Adipose tissue (tissue), 3 donors: ENCODE measurements around the gene SMG6. TPM values are rescaled to one million over a fixed set of nuclear protein-coding genes. Genes with fewer than 3 reads are reported as not detected.

ENCODE experiments used
- H3K27ac ChIP-seq: one replicate; pipeline ENCODE4 v1.5.1; 2013; ENCODE audit warnings: low read depth, low read length
- WGBS, 3 donors: extraction: QIAGEN DNeasy Blood & Tissue Kit; methylation state at CpG; one replicate each; pipeline ENCODE4 v1.1.7; 2013; 5-methylcytosine and 5-hydroxymethylcytosine counted together
- polyA plus RNA-seq, 3 donors: library from polyadenylated mRNA; stranded (reverse); fragments of 200-250 nt; gene quantifications; one replicate each; pipeline ENCODE4 v1.2.3, GENCODE V29; 2013
- donor health status: healthy with polysubstance abuse.
- donor health status: Bipolar disorder and iron deficiency.
- donor health status: healthy.

Gene SMG6
- polyA plus RNA-seq, 3 donors, result 8.8 to 28.3 (median 18.7) TPM

DNA sequence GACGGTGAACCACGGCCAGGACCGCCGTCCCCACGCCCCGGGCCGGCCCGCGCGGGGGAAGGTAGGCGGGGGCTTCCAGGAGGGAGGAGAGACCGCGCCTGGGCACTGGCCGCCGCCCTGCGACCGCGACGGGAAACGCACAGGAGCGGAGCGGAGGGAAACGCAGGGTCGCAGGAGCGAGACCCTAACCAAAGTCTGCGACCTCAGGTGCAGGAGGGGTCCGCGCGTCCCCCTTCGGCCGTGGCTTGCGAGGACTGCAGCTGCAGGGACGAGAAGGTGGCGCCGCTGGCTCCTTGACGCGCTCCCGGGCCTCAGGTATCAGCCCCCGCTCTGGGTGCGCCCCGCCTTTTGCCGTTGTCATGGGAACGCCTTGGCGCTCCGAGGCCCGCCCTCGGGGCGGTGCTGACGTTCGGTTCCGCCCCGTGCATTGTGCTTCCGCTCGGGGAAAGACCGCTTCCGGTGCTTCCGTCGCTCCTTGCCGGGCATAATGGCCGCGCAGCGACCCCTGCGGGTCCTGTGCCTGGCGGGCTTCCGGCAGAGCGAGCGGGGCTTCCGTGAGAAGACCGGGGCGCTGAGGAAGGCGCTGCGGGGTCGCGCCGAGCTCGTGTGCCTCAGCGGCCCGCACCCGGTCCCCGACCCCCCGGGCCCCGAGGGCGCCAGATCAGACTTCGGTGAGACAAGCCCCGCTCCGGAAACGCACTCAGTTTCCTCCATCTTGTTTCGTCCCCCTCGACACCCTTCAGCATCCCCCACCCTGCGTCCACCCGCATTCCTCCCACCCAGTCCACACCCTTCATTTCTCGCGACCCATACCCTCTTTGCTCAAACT lies 261.8 kb downstream of the SMG6 start, which contains the start of gene OVCA2:
OVCA2 (plus strand) TSS at position 462 of the 829 bp plus-strand sequence; CDS start at position 488, 26 bp downstream.
- WGBS, 3 donors, result 0 to 4% (median 0%) methylated on average over 79 to 92 of the region's 93 CpGs
- H3K27ac ChIP-seq, result peak within 1 kb of the TSS; percentile 38

DNA sequence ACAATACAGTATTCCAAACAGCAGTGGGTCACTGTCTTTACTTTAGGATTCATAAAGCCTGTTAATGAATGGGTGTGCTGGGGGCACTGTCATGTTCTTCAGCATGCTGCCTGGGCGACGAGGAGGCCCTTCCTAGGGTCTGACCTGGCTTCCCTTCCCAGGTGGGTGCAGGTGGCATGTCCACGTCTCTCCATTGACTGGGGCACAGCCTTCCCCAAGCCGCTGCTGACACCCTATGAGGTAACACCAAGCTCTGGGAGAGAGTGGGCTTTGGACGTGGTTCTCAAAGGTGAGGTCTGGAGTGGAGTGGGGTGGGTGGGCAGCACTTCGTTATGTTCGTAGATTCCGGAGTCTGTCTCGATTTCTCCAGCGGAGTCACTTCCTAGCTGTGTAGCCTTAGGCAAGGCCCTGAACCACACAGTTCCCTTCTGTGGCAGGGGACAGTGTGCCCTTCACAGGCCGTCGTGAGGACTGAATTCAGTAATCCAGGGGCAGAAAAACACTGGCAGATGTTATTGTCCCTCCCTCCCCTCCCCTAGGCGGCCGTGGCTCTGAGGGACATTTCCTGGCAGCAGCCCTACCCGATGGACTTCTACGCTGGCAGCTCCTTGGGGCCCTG lies 262.5 kb downstream of the SMG6 start:
- 41 to 54% (median 52%) methylated on average over 13 to 16 of the region's 16 CpGs for WGBS, 3 donors
- H3K27ac ChIP-seq, result peak overlapping the region; percentile 38

DNA sequence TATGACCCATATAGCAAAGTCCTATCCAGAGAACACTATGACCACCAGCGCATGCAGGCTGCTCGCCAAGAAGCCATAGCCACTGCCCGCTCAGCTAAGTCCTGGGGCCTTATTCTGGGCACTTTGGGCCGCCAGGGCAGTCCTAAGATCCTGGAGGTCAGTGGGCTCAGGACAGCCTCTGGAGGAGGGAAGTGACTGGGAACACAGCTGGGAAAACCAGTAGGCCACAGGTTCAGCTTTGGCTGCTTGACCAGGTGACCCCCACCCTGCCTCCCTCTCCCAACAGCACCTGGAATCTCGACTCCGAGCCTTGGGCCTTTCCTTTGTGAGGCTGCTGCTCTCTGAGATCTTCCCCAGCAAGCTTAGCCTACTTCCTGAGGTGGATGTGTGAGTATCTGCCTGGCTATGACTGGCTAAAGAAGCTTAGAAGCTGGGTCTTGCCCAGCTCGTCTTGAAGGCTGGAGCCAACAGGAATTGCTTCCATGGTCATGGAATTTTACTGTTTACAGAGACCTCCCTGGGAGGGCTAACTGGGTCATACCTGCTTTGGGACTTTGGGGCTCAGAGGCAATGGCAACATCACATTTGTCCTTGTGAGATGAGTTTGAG lies 263.3 kb downstream of the SMG6 start:
- H3K27ac ChIP-seq, result no peak overlapping the region
- WGBS, 3 donors, result 84 to 95% (median 85%) methylated on average over 7 of the region's 7 CpGs

DNA sequence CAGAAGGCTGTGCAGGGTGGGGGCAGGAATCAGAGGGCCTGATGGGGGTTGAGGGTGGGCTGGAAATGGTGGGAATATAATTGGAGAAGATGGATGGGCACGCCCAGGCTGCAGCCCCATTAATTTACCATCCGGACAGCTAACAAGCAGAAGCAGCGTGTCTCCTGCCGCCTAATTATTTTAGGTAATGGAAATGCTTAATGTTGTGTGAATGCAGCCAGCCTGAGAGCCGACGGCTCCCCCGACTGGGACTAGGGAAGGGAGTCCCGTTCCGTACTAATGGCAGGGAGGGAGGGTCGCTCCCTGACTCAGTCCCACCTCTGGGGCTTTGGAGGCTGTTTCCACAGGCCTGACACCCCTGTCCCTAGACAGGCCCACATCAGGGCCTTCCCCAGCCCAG lies 266.4 kb downstream of the SMG6 start:
- no peak overlapping the region for H3K27ac ChIP-seq
- 90 to 94% (median 91%) methylated on average over 10 of the region's 10 CpGs for WGBS, 3 donors

DNA sequence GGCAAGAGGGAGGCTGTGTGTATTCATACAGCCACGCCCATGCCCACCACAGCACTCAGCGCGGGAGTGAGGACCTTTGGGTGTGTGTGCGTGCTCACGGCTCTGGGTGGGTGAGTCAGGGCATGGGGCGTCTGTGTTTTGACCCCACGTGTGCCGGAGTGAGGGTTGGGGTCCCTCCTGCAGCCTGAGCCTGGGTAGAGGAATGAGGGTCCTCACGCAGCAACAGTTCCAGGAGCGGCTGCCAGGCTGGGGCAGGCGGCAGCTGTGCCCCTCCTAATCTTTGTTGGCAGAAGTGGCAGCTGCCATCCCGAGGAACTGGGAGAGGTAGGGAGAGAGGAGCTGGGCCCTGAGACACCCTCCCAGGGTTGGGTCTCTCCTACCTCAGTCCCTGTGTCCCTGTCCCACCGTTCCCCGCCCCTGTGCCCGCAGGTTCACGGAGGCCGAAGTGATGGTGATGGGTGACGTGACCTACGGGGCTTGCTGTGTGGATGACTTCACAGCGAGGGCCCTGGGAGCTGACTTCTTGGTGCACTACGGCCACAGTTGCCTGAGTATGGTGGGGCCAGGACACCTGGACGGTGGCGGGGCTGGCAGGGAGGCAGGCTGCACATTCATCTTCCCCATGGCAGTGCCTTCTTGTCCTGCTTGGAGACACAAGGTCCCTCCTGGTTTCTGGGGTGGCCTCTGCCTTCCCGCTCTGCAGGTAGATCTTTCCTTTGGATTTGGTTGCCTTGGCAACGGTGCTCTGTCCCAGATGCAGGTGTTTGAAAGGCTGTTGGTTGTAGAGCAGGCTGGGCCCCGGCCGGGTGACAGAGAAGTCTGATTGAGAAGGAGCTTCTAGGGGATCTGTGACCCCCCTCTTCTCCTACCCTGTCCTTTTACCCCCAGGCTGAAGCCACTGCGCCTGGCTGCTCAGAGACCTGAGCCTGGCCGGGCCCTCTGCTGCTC lies 267.8 kb downstream of the SMG6 start:
- no peak overlapping the region for H3K27ac ChIP-seq
- WGBS, 3 donors, result 88 to 91% (median 91%) methylated on average over 29 of the region's 29 CpGs

DNA sequence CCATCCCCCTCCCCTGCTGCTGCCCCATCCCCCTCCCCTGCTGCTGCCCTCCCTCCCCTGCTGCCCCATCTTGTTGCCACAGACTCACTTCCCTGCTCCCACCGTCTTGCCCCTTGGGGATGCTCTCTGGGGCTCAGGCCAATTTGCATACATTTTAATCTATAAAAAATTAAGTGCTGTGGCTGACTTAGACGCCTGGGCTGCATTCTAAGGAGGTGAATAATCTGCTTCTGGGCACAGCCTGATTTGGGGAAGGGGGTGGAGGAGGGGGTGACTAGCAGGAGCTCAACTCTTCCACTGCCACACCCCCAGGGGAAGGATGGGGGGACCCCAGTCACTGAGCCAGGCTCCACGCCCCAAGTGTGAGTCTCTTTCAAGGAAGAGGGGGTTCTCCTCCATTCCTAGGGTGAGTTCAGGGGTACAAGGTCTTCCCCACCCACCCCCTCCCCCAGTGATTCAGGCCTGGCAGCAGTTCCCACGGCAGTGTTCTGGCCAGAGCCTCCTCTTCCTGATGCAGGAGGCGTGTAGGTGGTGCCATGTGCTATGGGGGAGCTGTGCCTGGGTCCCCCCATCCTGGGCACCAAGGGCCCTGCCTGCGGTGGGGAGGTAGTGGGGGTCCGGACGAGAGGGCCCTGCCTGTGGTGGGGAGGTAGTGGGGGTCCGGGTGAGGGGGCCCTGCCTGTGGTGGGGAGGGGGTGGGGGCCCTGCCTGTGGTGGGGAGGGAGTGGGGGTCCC lies 268.6 kb downstream of the SMG6 start:
- WGBS, 3 donors, result 59 to 72% (median 71%) methylated on average over 6 to 8 of the region's 9 CpGs
- no peak overlapping the region for H3K27ac ChIP-seq

DNA sequence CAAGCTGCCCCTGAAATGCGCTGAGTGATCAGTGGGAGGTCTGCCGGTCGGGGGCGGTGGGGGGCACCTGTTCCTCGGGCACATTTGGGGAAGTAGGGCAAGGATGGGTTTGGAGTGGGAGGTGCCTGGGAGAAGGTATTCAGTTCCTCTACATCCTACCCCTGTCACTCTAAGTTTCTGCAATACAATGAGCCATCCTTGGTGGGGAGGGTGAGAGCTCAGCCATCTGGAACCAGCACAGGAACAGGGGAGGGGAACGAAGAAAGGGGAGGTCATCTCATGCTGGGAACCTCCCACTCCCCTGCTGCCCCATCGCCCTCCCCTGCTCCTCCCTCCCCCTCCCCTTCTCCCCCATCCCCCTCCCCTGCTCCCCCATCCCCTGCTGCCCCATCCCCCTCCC lies 269.4 kb downstream of the SMG6 start:
- H3K27ac ChIP-seq, result peak overlapping the region; percentile 13
- 68 to 75% (median 74%) methylated on average over 6 to 7 of the region's 7 CpGs for WGBS, 3 donors

DNA sequence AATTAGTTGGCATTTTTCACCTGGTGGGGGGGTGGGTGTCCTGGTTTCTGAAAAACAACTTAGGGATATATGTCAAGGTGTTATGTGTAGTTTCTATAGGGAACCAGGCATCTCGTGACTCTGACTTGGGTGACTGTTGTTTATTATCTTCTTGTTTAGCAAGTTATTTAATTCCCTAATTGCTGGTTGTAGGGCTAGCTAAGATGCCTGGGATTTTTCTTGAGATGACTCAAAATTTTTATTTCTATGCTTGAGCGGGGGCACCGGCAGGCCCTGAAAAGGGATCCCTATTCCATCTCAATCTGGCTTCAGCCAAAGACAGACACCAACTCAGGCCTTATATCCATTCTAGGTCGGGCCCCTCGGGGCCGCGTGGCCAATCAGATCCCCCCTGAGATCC lies 270.4 kb downstream of the SMG6 start:
- WGBS, 3 donors, result 93 to 95% (median 93%) methylated on average over 7 of the region's 7 CpGs
- no peak overlapping the region for H3K27ac ChIP-seq

DNA sequence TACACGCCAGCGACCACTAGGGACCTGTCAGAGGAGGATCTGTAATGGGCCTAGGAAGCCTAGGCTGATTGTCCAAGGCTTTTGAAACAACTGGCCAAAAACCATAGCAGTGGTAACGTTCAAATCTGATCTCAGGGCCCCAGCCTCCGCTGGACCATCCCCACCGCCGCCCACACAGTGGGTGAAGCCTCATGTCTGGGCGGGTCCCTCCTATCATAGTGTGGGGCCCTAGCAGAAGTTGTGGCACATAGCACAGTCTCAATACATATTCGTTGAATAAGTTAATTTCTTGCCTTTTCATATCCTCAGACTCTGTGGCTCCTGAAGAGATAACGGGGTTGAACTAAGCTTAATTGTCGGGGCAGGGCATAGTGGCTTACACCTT lies 272.8 kb downstream of the SMG6 start:
- 18 to 22% (median 19%) methylated on average over 10 of the region's 10 CpGs for WGBS, 3 donors
- no peak overlapping the region for H3K27ac ChIP-seq

DNA sequence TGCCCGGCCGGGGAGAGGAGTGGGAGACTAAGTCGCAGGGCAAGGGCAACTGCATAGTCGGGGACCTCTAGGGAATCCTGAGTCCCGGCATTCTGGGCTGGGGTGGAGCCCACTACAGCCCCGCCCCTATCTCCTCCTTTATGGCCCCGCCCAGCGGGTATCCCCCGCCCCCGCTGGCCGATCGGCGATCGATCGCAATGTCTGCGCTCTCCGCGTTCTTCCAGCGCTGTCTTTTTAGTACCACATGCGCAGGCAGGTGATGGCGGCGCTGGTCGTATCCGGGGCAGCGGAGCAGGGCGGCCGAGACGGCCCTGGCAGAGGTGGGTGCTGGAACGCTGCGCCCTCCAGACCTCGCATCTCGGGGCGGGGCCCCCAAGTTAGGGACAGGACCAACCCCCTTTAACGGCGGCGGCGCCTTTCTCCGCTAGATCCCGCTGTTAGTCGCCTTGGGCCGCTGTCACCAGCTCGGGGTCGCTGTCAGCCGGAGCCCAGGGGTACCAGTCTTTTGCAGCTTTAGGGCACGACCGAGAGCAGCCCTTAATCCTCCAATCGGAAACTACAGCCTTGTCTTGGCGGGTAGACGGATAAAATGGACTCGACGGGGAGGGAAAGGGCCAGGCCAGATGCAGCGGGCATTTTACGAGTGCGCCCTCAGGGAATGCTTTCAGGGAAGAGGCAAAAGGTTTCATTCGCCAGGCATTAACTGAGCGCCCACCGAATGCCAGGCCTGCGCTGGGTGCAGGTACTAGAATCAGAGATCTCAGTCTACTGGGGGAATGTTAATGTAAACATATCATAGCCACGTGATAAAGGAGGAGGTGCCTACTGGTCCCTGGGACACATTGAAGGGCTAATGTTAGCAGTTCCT lies 273.4 kb downstream of the SMG6 start, which contains the start of gene DPH1:
DPH1 (plus strand) TSS at position 243 of the 868 bp plus-strand sequence; CDS start at position 260, 17 bp downstream.
- WGBS, 3 donors, result 1% methylated on average over 56 to 59 of the region's 59 CpGs
- H3K27ac ChIP-seq, result no peak within 1 kb of the TSS

DNA sequence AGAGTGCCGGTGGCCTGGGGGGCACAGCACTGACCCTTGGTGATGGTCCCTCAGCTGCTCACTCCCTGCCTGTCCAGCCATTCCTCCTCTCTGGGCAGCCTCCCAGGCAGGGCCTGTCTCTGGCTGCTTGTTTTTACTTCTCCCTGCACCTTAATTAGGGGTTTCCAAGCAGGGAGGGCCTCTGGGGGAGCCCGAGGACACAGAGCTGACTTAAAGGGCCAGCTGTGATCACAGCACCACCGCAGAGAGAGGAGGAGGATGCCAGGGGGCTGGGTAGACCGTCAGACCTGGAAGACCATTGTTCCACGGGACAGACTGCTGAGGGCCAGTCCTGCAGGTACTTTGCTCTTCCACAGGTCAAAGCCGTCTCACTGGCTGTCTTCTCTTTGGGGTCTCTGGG lies 274.8 kb downstream of the SMG6 start:
- no peak overlapping the region for H3K27ac ChIP-seq
- 52 to 63% (median 53%) methylated on average over 6 of the region's 6 CpGs for WGBS, 3 donors

DNA sequence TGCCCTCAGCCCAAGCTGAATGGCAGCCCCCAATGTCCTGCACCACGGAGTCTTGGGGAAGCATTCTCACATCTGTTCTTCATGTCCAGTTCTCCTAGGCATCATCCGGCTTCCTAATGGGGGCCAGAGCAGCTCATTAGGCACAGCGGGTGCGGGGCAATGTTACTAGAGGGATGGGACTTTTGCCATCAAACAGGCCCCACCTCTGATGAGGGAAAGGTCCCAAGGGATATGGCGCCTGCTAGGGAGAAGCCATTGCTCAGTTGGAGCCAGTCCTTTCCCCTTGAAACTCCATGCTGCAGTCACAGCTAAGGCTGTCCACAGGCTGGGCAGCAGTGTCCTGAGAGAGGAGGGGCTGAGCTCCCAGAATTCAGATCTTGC lies 275.4 kb downstream of the SMG6 start:
- WGBS, 3 donors, result 76 to 79% (median 78%) methylated on average over 5 of the region's 5 CpGs
- no peak overlapping the region for H3K27ac ChIP-seq

DNA sequence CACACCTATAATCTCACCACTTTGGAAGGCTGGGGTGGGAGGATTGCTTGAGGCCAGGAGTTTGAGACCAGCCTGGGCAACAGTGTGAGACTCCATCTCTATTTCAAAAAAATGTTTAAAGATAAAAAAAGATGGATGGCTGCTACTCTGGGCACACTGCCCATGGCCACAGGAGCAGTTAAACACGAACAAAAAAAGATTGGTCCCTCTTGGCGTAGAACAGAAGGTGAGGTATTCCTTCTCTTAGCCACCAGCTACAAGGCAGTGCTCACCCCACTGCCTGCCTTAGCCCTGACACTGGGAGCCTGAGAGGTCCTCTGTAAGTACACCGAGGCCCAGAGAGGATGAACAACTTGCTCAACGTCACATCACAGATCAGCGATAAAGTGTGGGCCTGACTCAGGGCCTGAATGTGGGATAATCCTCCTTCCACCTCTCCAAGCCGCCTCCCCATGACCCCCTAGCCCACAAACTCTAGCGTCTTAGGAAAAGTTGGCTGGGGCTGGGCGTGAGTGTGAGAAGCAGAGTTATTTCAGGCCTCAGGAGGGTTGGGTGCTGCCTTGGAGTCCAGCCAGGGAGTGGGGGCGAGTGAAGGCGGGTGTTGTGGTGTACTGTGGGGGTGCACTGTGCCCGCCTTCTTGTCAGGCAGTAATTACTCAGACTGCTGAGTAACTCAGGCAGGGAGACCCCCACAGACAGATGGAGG lies 275.9 kb downstream of the SMG6 start:
- H3K27ac ChIP-seq, result no peak overlapping the region
- 56 to 68% (median 68%) methylated on average over 11 of the region's 11 CpGs for WGBS, 3 donors

DNA sequence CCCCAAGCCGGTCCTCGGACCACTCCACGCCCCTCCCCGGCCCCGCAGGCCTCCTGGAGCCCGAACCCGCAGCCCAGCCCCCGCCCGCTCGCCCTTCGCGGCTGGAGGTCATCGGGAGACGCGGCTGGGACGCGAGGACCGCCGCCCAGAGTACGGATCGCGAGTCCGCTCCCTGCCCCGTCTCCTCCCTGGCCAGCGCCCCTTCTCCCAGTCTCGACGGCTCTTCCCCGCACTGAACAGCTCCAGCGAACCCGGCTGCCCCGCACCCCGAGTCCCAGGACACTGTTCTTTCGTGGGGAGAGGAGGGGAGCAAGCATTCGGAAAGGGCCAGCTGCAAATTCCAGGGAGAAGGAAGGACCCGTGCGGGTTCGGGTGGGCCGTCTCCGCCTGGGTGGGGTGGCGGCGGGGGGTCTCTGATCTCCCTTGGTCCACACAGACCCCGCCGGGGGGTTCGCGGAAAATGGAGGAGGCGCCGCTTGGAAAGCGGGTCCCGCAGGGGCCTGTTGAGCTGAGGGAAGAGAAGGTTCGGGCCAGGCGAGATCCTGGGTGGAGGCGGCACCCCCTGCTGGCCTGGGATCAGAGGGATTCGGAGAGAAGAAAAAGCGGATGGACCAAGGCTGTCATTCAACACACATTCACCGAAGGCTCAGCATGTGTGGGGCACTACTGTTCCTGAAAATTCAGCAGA lies 277.8 kb downstream of the SMG6 start:
- H3K27ac ChIP-seq, result no peak overlapping the region
- 1% methylated on average over 42 to 55 of the region's 55 CpGs for WGBS, 3 donors

DNA sequence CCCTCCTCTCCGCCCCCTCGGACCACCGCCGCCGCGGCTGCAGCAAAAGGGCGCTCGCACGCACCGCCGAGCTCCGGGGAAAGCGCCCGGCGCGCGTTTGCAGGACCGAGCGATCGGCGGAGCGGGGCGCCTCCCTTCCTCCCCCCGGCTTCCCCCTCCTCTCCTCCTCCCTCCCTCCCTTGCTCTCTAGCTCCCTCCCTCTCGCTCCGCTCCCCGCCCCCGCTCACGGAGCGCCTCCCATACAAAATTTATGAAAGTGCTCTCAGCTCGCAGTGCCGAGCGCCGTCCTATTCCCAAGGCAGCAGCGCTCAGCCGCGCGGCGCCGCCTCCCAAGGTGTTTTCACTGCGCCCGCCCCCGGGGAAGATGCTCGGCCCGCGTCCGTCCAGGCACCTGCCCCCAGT lies 278.4 kb downstream of the SMG6 start, which contains the start of gene RTN4RL1:
RTN4RL1 (minus strand) TSS at position 115 of the 402 bp plus-strand sequence. CDS start 469 bp downstream, outside the sequence.
- WGBS, 3 donors, result 0 to 1% (median 1%) methylated on average over 27 to 47 of the region's 47 CpGs

More for the DNA sequence above, 278.4 kb downstream of the SMG6 start, which contains the start of gene RTN4RL1:
- H3K27ac ChIP-seq, result no peak within 1 kb of the TSS
